GM12878 (cell line): ENCODE results near the gene GLI1. TPM values are rescaled to one million over a fixed set of nuclear protein-coding genes. Genes with fewer than 3 reads are reported as not detected.

Source experiments
- BACH1 ChIP-seq: fragments of 450-650 bp; IDR thresholded peaks from 2 replicates; pipeline ENCODE4 v1.6.1; 2017; ENCODE audit warnings: mild to moderate bottlenecking, borderline replicate concordance
- BCLAF1 ChIP-seq: fragments of 450-650 bp; IDR thresholded peaks from 2 replicates; pipeline ENCODE4 v1.6.1; 2017; ENCODE audit warnings: antibody characterized with exemption, mild to moderate bottlenecking, moderate library complexity
- EGR1 ChIP-seq, 2 experiments: IDR thresholded peaks; 1 replicate in 1 of 2; 2 replicates in 1 of 2; pipeline ENCODE4 v1.6.1; 2011 to 2012; ENCODE audit warnings: low read depth in 2 of 2, low read length in 2 of 2, borderline replicate concordance in 1 of 2, mild to moderate bottlenecking in 1 of 2, moderate library complexity in 1 of 2
- KDM1A ChIP-seq: fragments of 200-600 bp; sonication (generic); IDR thresholded peaks from 2 replicates; pipeline ENCODE4 v1.6.1; 2016; ENCODE audit warnings: borderline replicate concordance
- LARP7 ChIP-seq: fragments of 450-650 bp; IDR thresholded peaks from 2 replicates; pipeline ENCODE4 v1.6.1; 2017; ENCODE audit warnings: mild to moderate bottlenecking
- MEF2B ChIP-seq: fragments of 450-650 bp; IDR thresholded peaks from 2 replicates; pipeline ENCODE4 v1.6.1; 2018; ENCODE audit warnings: mild to moderate bottlenecking, moderate library complexity; ENCODE audit not compliant: partially characterized antibody, poor library complexity, severe bottlenecking
- MTA3 ChIP-seq: IDR thresholded peaks from 2 replicates; pipeline ENCODE4 v1.6.1; 2012; ENCODE audit warnings: low read length, inconsistent platforms, borderline replicate concordance
- NFYB ChIP-seq: IDR thresholded peaks from 2 replicates; pipeline ENCODE4 v1.6.1; 2011; ENCODE audit warnings: low read depth, mild to moderate bottlenecking, low read length, improper control_type of control experiment, moderate library complexity; ENCODE audit not compliant: insufficient read depth
- NR2C1 ChIP-seq: fragments of 450-650 bp; IDR thresholded peaks from 2 replicates; pipeline ENCODE4 v1.6.1; 2017; ENCODE audit warnings: antibody characterized with exemption, mild to moderate bottlenecking, moderate library complexity
- PAX5 ChIP-seq: IDR thresholded peaks from 2 replicates; pipeline ENCODE4 v1.6.1; 2011; ENCODE audit warnings: low read depth, low read length, borderline replicate concordance
- PRDM15 ChIP-seq: fragments of 450-650 bp; formaldehyde crosslinking; IDR thresholded peaks from 2 replicates; pipeline ENCODE4 v1.4.0; 2020; ENCODE audit warnings: mild to moderate bottlenecking, moderate library complexity
- SIN3A ChIP-seq: IDR thresholded peaks from 2 replicates; pipeline ENCODE4 v1.6.1; 2012; ENCODE audit warnings: low read depth, low read length, improper control_type of control experiment
- polyA plus RNA-seq, 11 experiments: library from polyadenylated mRNA; depleted of rRNA in 4 of 11; unstranded in 6 of 11; stranded (reverse) in 5 of 11; fragments of >200 nt; fragmentation: Nextera tagmentation in 4 of 11; fragmentation: Illumina TruSeq in 1 of 11; extraction: Ambion mirVana in 4 of 11; extraction: Trizol in 1 of 11; gene quantifications; 1 replicate in 1 of 11; 2 replicates in 10 of 11; pipeline versions ENCODE4 v1.2.1 to v1.2.3, GENCODE V29; 2011 to 2016; ENCODE audit warnings: inconsistent platforms in 2 of 11, missing spikeins in 2 of 11, low read depth in 1 of 11
- total RNA-seq, 4 experiments: library from RNA; depleted of rRNA in 3 of 4; stranded (reverse); fragments of >200 nt in 3 of 4; fragmentation: Illumina TruSeq in 1 of 4; extraction: Trizol in 1 of 4; gene quantifications; 2 replicates each; pipeline versions ENCODE4 v1.2.1 to v1.2.3, GENCODE V29; 2013 to 2021
- TF ChIP-seq, protein P1 (sequence below): fragments of 450-650 bp; IDR thresholded peaks from 2 replicates; pipeline ENCODE4 v1.6.1; 2017; ENCODE audit warnings: mild to moderate bottlenecking, moderate library complexity
- TF ChIP-seq, protein P2 (sequence below): IDR thresholded peaks from 2 replicates; pipeline ENCODE4 v1.6.1; 2012; ENCODE audit warnings: low read depth, low read length, improper control_type of control experiment

GLI1 gene
- total and polyA plus RNA-seq, 10 of the 15 experiments (the other 5 are each of a cell fraction or from before 2014, with no cell fraction given): 0.27 to 1.2 (median 0.49) TPM

DNA sequence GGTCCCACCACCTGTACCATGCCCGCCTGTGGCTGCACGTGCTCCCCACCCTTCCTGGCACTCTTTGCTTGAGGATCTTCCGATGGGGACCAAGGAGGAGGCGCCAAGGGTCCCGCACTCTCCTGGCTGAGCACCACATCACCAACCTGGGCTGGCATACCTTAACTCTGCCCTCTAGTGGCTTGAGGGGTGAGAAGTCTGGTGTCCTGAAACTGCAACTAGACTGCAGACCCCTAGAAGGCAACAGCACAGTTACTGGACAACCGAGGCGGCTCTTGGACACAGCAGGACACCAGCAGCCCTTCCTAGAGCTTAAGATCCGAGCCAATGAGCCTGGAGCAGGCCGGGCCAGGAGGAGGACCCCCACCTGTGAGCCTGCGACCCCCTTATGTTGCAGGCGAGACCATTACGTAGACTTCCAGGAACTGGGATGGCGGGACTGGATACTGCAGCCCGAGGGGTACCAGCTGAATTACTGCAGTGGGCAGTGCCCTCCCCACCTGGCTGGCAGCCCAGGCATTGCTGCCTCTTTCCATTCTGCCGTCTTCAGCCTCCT is 3.4 kb upstream of the GLI1 start (continued):
- TF ChIP-seq, protein P1, sequence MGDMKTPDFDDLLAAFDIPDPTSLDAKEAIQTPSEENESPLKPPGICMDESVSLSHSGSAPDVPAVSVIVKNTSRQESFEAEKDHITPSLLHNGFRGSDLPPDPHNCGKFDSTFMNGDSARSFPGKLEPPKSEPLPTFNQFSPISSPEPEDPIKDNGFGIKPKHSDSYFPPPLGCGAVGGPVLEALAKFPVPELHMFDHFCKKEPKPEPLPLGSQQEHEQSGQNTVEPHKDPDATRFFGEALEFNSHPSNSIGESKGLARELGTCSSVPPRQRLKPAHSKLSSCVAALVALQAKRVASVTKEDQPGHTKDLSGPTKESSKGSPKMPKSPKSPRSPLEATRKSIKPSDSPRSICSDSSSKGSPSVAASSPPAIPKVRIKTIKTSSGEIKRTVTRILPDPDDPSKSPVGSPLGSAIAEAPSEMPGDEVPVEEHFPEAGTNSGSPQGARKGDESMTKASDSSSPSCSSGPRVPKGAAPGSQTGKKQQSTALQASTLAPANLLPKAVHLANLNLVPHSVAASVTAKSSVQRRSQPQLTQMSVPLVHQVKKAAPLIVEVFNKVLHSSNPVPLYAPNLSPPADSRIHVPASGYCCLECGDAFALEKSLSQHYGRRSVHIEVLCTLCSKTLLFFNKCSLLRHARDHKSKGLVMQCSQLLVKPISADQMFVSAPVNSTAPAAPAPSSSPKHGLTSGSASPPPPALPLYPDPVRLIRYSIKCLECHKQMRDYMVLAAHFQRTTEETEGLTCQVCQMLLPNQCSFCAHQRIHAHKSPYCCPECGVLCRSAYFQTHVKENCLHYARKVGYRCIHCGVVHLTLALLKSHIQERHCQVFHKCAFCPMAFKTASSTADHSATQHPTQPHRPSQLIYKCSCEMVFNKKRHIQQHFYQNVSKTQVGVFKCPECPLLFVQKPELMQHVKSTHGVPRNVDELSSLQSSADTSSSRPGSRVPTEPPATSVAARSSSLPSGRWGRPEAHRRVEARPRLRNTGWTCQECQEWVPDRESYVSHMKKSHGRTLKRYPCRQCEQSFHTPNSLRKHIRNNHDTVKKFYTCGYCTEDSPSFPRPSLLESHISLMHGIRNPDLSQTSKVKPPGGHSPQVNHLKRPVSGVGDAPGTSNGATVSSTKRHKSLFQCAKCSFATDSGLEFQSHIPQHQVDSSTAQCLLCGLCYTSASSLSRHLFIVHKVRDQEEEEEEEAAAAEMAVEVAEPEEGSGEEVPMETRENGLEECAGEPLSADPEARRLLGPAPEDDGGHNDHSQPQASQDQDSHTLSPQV: no peak
- TF ChIP-seq LARP7: no peak
- TF ChIP-seq NFYB: no peak
- TF ChIP-seq PAX5: no peak
- TF ChIP-seq MEF2B: no peak
- TF ChIP-seq BACH1: no peak
- no peak for TF ChIP-seq KDM1A
- TF ChIP-seq NR2C1: no peak
- TF ChIP-seq BCLAF1: no peak
- TF ChIP-seq MTA3: no peak
- TF ChIP-seq EGR1 (IDR thresholded peaks at IDR 0.05; ENCODE audit: borderline replicate concordance in 1 of 2, low read depth in 2 of 2, low read length in 2 of 2): no peak
- TF ChIP-seq, protein P2, sequence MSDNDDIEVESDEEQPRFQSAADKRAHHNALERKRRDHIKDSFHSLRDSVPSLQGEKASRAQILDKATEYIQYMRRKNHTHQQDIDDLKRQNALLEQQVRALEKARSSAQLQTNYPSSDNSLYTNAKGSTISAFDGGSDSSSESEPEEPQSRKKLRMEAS: 0 out of 2 replicates have a peak, but pooled peaks have one; percentile 45
- TF ChIP-seq PRDM15 (CRISPR knock-in tag): no peak
- no peak for TF ChIP-seq SIN3A
